ENCODE measurements around the gene HEATR1.
"Not testable (repeated sequence)": the region's sequence is repeated elsewhere in the genome, so short reads cannot be mapped to it uniquely, and the experiment has no call there.

Gene HEATR1

DNA sequence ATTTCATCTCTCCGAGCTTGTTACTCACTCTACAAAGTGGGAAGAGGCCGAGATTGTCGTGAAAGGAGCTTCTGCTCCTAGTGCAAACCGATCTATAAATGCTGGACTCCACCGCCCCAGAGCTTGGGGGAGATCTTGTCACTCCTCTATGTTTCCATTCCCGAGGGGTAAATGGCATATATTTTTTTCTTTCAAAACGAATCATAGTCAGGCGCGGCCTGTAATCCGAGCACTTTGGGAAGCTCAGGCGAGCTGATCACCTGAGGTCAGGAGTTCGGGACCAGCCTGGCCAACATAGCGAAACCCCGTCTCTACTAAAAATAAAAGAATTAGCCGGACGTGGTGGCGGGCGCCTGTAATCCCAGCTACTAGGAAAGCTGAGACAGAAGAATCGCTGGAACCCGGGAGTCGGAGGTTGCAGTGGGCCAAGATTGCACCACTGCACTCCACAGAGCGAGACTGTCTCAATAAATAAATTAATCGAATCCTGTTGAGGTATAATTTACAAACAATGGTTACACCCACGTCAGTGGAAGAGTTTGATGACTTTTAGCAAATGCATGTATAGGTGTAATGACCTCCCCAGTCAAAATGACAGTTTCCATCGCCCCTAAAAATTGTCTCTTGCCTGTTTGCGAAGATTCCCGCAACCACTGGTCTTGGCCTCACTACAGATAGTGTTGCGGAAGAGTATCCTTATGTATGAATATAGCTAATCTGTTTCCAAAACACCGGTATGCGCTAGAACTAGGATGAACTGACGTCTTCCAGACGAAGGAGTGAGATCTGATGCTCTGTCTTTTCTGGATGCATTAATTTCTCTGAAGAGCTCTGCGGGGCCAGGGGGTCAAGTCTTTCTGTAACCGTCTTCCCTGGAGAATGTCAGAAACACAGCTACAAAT, 840 bp upstream of the HEATR1 start:
- in situ Hi-C loops (cut with HindIII; ENCODE audit: low sequenced_read_pairs): loop anchor here (5.0 kb wide), 1 partner anchor 277 kb away; no protein-coding TSS in a partner anchor

DNA sequence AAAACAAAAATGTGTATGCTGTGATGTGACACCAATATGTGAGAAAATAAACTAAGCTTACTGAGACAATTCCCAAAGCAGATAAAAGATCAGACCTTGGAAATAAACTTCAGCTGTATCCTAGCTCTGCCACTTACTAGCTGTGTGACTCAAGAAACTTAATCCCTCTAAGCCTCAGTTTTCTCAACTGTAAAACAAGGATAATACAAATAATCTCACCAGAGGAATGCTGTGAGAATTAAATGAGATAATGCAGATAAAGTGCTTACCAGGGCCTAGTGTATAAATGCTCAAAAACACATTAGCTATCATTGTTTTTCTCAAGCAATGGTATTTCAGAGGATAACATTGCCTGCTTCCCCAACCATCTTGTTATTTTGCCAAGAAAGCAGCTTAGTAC, 2.1 kb downstream of the HEATR1 start:
- in situ Hi-C loops (cut with HindIII; ENCODE audit: low sequenced_read_pairs): no loop called here

DNA sequence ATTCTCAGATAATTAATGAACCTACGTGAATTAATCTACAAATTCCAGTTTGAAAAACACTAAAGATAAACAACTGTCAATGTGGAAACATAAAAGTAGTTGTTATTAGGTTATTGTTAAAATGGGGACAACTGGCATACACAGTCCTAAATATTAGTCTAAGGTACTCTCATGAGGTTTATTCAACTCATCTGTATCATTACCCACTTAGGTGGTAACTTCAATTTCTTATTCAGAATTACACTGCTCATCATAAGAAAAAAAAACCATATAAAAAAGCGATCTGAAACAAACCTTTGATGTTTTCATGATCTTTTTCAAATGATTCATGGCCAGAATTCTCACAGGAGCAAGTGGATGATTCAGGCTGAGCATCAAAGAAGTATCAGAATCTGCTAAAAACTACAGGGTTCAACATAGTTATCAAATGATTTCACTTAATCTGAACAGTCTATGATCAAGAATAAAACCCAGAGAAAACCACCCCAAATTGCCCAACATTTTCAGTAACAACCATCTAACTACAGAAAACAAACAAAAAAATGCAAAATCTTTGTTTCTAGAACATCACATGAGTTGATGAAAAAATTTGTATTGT, 13.7 kb downstream of the HEATR1 start:
- in situ Hi-C loops (cut with HindIII; ENCODE audit: low sequenced_read_pairs): no loop called here

DNA sequence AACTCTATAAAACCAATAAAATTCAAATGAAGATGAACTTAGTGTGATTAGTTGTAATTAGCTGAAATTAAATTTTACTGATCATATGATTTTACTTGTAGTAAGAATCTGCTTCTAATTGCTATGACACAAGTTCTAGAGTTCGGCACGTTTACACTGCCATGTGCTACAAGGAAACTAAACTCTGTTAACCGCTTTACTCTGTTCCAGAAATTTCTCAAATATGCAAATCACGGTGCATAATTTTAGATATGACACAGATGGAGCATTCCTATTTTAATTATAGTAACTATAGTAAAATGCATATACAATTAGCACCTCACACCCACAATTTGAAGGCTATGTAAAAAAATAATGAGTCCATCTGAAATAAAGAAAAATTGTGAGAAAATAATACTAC, 14.8 kb downstream of the HEATR1 start:
- in situ Hi-C loops (cut with HindIII; ENCODE audit: low sequenced_read_pairs): no loop called here

DNA sequence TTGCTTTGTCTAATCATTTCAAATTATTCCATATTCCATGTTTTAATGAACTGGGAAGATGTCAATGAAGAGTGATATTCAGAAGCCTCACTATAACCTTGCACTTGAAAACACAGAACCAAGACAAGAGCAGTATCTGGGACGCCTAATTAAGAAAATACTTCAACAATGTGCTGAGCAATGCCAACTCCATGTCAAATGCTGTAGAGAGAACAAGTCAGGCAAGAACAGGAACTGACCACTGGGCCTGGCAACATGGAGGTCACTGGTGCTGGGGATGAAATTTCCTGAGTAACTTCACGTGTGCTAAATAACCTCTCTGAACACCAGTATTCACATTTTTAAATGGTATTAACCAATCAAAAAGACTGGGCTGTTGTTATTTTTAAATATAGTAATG, 22.8 kb downstream of the HEATR1 start:
- in situ Hi-C loops (cut with HindIII; ENCODE audit: low sequenced_read_pairs): no loop called here

DNA sequence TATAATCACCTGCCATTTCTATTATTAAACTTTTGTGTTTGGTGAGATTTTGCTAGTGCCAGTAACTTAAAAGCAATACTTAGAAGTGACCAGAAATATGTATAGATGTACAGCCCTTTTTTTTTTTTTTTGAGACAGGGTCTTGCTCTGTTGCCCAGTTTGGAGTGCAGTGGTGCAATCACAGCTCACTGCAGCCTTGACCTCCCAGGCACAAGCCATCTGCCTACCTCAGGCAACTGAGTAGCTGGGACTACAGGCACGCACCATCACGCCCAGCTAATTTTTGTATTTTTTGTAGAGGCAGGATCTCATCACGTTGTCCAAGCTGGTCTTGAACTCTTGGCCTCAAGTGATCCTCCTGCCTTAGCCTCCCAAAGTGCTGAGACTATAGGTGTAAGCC, 23.9 kb downstream of the HEATR1 start:
- in situ Hi-C loops (cut with HindIII; ENCODE audit: low sequenced_read_pairs): not testable (repeated sequence)

DNA sequence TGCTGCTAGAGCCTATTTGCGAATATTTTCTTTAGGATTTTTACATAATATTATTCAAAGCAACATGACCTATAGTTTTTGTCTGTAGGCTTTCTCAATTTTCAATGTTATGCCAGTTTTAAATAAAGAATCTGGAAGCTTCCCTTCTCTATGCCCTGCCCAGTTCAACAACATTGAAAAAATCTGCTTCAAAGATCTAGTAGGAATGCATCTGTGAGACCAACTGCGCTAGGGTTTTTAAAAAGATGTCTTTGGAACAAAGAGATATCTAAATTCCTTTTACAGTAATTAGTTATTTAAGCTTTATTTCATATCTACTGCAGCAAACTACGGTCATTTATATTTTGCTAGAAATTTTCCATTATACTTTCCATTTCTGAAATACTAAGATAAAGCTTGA, 25.7 kb downstream of the HEATR1 start:
- in situ Hi-C loops (cut with HindIII; ENCODE audit: low sequenced_read_pairs): no loop called here

DNA sequence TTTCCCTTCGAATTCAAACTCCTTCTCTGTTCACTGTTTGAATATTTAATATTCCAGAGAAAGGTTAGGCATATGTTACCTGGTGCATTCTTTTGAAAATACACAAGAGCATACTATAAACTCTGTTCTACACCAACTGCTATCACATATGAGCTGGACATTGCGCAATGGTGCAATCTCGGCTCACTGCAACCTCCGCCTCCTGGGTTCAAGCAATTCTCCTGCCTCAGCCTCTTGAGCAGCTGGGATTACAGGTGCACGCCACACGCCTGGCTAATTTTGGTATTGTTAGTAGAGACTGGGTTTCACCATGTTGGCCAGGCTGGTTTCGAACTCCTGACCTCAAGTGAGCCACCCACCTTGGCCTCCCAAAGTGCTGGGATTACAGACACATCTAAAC, 27.3 kb downstream of the HEATR1 start:
- in situ Hi-C loops (cut with HindIII; ENCODE audit: low sequenced_read_pairs): not testable (repeated sequence)

DNA sequence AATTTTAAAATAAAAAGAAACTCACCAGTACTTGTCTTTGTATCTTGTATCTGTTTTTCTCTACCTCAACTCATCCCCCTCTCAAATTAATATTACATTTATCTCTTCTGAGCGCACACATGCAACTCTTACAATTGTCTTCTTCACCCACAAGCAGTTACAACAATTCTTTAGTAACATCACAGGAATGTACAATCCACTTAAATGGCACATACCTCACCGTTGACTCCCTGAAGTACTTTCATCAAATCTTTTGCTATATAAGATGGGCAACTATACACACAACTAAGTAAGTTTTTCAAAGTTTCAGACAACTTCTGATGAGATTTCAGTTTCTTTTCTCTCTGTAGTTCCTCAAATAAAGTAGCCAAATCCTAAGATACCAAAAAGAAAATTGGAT, 28.3 kb downstream of the HEATR1 start:
- in situ Hi-C loops (cut with HindIII; ENCODE audit: low sequenced_read_pairs): no loop called here

DNA sequence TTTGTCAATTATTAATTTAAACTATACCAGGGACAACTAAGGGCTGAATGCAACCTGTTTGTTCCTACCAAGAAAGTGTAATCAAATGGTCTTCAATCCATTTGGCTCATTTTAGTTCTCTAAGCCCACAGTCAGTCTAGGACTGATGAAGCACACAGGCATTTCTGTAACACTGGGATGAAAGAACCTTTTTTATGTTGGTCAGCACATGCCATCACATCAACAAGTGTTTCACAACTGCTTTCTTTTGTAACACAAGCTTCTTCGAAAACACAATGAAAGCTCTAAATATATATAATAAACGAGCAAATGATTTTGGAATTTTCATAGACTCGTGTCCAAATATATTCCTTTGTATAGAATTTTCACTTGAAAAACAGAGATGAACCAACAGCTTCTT, 28.8 kb downstream of the HEATR1 start:
- in situ Hi-C loops (cut with HindIII; ENCODE audit: low sequenced_read_pairs): no loop called here

DNA sequence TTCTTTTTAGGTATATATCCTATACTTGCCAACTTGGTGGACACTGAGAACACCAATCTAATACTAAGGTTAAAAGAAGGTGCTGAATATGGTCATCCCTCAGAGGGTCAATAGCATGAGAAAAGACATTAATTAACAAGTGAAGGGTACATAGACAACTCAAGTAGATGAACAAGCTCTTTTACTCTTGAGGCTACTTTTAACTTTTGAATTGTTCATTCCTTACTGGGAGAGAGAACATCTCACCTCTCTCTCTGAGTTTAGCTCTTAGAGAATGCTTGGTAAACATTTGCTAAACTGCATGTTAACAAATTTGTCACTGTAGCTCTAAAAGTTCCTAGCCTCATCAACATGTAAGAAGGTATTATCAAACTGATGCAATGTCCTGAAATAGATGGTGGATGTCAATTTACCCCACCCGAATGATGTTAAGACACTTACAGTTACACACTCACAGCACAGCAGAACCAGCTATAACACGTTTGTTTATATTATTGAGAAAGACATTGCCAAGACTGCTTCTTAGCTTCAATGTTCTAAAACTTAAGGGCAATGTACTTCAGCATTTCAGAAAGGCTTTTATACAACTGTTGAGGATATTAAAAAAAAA, 35.9 kb downstream of the HEATR1 start:
- in situ Hi-C loops (cut with HindIII; ENCODE audit: low sequenced_read_pairs): no loop called here

DNA sequence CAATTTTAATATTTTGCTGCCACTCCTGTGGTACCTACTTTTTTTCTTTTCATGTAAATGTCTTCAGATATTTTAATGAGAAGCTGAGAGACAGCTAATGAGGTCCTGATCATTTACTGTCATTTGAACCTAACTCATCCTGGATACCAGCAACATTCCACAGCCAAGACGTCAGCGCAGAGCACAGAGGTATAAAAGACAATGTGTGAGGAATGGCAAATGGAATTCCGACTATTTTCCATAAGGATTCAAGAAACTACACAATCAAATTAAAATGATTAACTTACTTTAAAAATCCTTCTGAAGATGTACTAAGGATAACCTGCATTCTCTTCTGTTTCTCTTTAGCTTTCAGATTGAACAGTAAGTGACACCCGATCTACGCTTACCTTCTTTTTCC, 38.8 kb downstream of the HEATR1 start:
- in situ Hi-C loops (cut with HindIII; ENCODE audit: low sequenced_read_pairs): no loop called here

DNA sequence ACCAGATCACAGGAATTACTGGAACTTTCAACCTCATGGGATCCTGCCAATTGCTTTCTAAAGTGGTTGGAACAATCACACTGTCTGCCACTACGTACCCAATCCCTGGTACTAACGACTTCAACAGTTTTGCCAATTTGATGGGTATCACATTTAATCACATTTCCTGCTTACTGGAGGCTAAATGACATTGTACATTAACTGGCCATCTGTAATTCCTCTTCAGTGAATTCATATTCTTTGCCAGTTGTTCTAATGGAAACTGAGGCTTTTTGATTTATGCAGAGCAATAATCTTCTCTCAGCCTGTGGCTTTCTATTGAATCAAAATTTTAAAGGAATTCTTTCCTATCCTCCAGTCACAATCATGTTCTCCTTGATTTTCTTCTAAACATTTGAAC, 42.3 kb downstream of the HEATR1 start:
- in situ Hi-C loops (cut with HindIII; ENCODE audit: low sequenced_read_pairs): no loop called here

DNA sequence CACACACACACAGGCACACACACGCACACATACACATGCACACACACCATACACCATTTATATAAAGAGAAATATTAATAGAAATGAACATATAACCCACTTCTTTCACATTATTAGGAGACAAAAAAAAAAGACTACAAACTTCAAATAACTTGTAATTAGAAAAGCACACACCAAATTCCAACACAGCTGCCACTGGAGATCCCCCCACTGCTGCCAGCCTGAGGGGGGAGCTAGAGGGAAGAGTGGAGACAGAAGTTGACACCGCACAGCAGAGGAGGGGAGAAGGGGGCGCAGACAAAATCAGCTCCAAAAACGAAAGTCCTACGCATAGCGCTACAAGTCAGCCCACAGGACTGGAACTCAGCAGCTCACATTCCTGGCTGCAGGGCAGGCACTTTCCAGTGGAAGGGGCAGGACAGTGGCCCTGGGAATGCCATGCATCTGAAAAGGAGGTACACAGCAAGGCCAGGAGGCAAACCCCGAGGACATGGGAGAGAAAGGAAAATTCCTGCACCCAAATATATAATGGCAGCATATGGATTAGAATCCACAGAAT, 44.0 kb downstream of the HEATR1 start:
- in situ Hi-C loops (cut with HindIII; ENCODE audit: low sequenced_read_pairs): no loop called here

DNA sequence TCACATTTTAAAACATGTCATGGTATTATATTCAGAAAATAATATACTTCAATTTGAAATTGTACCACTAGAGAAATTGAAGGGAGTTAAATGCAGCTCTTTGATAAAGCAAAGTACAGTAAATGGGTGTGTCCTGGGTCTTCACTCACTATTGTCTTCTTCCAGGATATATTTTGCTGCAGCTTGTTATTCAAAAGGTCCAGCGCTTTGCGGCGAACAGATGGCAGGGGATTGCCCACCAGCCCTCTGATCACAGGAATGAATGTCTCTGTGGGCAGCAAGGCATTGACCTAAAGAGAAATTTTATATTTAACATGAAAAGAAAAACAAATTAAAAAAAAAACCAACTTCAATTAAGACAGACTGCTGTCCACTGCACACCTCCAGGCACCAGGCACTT, 45.5 kb downstream of the HEATR1 start:
- in situ Hi-C loops (cut with HindIII; ENCODE audit: low sequenced_read_pairs): no loop called here

DNA sequence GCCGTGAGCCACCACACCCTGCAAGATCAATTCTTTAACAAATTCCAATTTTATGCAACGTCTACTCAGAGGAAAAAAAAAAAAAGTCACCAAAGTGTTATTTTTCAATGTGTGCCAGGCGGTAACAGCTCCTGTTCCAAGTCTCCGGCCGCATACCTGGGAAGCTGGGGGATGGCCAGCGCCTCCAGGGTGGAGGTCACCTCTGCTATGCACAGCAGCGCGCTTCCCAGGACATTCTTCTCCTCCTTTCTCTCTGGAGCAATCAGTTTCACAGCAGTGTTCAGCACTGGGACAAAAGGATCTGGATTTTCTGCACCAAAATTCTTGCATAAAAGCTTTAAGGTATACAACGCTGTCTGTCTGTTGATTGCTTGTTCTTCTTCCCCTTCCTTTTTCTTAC, 46.2 kb downstream of the HEATR1 start:
- in situ Hi-C loops (cut with HindIII; ENCODE audit: low sequenced_read_pairs): no loop called here

DNA sequence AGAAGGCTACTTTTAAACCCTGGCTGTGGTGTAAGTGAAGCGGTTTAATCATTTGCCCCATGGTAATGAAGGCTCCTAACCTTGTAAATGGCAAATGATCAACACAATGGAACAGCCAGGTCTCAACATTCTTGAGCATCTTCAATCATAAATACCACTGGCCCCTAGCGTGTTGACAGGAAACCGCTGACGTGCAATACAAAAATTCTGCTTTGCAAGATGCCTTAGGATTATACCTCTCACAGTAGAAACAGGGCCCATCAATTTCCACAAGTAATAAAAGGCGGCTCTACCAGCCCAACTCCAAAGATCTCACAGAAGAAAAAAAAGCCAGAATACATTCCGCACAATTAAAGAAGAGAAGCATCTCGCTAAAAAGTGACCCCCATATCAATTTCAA, 47.7 kb downstream of the HEATR1 start:
- in situ Hi-C loops (cut with HindIII; ENCODE audit: low sequenced_read_pairs): no loop called here

DNA sequence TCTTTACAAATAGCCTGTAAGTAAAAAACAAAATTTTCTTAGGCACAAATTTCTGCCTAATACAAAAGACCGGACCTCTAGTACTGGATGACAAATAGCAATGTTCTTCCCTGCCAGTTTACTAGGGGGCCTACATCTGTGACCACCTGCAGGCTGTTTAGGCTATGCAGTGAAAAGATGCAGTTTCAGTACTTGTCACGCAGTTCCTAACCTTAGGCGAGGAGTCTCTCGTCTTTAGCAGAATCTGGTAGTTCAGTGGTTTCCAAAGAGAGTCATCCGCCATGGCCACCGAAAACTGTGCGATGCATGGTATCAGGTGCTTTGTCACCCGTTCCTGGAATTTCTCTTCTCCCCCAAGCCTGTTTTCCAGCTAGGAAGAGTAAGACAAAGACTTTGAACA, 50.9 kb downstream of the HEATR1 start:
- in situ Hi-C loops (cut with HindIII; ENCODE audit: low sequenced_read_pairs): no loop called here

DNA sequence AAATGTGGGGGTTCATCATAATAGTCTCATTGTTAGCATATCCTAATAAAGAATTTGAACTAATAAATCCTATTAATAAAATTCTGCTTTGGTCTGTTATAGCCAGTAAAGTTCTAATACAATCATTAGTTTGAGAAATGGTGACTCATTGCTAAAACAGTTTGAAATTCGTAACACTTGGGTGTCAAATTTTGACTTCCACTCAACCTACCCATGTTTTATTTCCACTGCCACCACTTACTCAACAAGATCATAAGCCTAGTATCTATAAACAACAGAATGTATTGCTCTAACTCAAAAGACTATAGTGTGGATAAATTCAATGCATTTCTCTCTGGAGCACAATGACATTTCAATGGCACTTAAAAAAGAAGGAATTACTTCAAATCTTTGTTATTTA, 51.4 kb downstream of the HEATR1 start:
- in situ Hi-C loops (cut with HindIII; ENCODE audit: low sequenced_read_pairs): no loop called here

DNA sequence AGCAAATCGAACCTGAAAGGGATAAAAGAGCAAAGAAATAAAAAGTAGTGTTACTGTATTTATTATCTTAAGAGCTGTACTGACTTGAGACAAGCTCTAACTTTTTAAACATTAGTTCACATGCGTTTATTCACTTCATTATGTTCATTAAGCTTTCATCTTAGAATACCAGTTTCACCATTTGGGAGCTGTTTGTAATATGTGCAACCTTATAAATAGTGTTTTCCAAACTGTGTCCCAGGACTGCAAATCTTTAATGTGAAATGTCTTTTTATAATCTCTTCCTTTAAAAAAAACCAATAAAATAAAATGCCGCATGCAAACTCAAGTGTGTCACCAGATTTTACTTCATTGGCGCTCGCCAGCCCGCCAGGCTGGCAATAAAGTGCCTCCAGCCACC, 52.2 kb downstream of the HEATR1 start:
- in situ Hi-C loops (cut with HindIII; ENCODE audit: low sequenced_read_pairs): no loop called here

DNA sequence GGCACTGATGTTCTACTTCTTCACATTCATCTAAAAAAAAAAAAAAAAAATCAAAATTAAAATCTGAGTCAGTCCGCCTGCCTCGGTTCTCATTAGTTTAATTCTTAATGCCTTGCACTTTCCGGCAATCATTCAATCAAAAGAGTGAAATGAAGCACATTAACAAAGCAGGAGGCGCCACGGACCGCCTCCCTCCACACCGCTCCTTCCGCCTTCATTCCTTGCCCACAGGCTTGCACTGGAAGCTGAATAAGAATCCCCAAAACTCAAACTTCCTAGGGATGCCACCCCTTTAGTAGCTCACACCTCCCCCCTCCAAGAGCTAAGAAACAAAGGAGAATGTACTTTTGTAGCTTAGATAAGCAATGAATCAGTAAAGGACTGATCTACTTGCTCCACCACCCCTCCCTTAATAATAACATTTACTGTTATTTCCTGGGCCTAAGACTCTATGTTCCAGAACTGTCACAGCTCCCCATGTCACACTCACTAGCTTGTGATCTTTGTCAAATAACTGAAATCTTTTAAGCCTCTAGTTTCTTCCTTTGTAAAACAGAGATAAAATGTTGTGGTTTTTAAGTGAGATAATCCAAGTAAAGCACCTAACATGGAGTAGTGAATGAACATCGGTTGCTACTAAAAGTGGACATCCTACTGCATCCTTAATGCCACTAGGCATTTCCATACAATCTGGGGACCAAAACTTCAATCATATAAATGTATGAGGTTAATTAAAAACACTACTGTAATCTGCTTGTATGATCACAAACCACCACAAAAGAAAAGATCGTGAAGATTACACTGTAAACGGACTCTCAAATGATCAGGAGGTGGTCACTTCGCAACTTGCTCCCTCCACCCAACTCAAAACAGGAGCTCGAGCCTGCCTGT, 53.1 kb downstream of the HEATR1 start:
- in situ Hi-C loops (cut with HindIII; ENCODE audit: low sequenced_read_pairs): no loop called here
